ENCODE data around the gene RCBTB2.

RCBTB2 gene

DNA sequence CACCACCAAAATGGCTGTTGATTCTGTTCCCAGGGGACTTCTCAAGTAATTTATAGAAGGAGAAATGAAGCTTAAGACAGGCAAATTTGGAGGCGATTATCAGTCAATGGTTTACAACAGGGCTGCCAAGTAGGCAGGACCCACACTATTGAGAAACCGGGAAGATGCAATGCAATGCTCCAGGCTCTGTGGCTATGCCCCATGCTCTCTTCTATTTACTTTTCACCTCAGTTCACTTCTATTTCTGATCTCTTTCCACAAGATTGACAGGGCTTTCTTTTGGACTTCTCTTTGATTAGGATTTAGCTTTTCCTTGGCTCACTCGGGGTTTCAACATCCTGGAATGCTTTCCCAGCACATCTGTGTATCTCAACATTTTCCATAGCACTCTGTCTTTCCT is 12.7 kb upstream of the RCBTB2 start (continued):
- TF ChIP-seq, protein P1, sequence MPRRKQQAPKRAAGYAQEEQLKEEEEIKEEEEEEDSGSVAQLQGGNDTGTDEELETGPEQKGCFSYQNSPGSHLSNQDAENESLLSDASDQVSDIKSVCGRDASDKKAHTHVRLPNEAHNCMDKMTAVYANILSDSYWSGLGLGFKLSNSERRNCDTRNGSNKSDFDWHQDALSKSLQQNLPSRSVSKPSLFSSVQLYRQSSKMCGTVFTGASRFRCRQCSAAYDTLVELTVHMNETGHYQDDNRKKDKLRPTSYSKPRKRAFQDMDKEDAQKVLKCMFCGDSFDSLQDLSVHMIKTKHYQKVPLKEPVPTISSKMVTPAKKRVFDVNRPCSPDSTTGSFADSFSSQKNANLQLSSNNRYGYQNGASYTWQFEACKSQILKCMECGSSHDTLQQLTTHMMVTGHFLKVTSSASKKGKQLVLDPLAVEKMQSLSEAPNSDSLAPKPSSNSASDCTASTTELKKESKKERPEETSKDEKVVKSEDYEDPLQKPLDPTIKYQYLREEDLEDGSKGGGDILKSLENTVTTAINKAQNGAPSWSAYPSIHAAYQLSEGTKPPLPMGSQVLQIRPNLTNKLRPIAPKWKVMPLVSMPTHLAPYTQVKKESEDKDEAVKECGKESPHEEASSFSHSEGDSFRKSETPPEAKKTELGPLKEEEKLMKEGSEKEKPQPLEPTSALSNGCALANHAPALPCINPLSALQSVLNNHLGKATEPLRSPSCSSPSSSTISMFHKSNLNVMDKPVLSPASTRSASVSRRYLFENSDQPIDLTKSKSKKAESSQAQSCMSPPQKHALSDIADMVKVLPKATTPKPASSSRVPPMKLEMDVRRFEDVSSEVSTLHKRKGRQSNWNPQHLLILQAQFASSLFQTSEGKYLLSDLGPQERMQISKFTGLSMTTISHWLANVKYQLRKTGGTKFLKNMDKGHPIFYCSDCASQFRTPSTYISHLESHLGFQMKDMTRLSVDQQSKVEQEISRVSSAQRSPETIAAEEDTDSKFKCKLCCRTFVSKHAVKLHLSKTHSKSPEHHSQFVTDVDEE (CRISPR knock-in tag; IDR thresholded peaks at IDR 0.05) = no peak
- no peak for TF ChIP-seq ARNTL (CRISPR knock-in tag; IDR thresholded peaks at IDR 0.05; ENCODE audit: borderline replicate concordance, low read depth)

DNA sequence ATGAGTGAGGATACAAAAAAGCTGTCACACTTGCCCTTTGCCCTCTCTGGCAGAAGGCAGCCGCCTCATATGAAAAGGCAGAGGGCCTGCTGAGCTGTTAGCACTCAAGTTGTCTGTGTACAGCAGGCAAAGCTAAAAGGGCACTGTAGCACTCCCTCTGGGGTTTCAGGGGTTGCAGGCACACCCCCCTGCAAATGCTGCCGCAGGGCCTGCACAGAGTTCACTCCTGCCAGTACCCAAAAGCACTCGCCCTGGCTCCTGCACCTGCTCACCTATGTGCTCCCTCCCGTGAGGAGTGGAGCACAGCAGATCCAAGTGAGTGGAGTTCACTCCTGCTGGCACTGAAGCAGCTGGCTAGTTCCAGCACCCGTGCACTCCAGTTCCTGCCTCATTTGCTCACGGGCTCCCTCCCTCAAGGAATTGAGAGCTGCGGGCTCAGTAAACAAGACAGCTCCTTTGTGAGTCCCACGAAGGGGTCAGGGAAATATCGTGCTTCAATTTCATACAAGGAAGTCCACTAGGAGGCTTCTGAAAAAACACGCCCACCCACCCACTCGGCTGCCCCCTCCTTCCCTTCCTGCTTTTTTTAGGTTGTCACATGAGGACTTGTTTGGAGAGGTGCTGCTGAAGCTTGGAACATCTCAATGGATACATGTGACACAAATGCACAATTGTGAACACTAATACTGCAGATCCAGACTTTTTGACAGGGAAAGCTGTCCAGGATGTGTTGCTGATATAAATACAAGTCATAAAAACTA is 9.9 kb upstream of the RCBTB2 start:
- no peak for ATAC-seq
- TF ChIP-seq CSDC2 (CRISPR knock-in tag; IDR thresholded peaks at IDR 0.05) (no peak), RARB (CRISPR knock-in tag; IDR thresholded peaks at IDR 0.05) (no peak), TOX (CRISPR knock-in tag; IDR thresholded peaks at IDR 0.05; ENCODE audit: borderline replicate concordance) (no peak), ZNF8 (CRISPR knock-in tag; IDR thresholded peaks at IDR 0.05) (no peak), ARNTL (CRISPR knock-in tag; IDR thresholded peaks at IDR 0.05; ENCODE audit: borderline replicate concordance, low read depth) (no peak), ESRRG (CRISPR knock-in tag; IDR thresholded peaks at IDR 0.05) (no peak), TCF4 (CRISPR knock-in tag; IDR thresholded peaks at IDR 0.05; ENCODE audit: borderline replicate concordance) (no peak), GLIS3 (CRISPR knock-in tag; IDR thresholded peaks at IDR 0.05) (no peak), OSR1 (CRISPR knock-in tag; IDR thresholded peaks at IDR 0.05) (no peak)
- TF ChIP-seq, protein P2, sequence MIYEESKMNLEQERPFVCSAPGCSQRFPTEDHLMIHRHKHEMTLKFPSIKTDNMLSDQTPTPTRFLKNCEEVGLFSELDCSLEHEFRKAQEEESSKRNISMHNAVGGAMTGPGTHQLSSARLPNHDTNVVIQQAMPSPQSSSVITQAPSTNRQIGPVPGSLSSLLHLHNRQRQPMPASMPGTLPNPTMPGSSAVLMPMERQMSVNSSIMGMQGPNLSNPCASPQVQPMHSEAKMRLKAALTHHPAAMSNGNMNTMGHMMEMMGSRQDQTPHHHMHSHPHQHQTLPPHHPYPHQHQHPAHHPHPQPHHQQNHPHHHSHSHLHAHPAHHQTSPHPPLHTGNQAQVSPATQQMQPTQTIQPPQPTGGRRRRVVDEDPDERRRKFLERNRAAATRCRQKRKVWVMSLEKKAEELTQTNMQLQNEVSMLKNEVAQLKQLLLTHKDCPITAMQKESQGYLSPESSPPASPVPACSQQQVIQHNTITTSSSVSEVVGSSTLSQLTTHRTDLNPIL (CRISPR knock-in tag; IDR thresholded peaks at IDR 0.05; ENCODE audit: low read depth) = no peak
- TF ChIP-seq, protein P3, sequence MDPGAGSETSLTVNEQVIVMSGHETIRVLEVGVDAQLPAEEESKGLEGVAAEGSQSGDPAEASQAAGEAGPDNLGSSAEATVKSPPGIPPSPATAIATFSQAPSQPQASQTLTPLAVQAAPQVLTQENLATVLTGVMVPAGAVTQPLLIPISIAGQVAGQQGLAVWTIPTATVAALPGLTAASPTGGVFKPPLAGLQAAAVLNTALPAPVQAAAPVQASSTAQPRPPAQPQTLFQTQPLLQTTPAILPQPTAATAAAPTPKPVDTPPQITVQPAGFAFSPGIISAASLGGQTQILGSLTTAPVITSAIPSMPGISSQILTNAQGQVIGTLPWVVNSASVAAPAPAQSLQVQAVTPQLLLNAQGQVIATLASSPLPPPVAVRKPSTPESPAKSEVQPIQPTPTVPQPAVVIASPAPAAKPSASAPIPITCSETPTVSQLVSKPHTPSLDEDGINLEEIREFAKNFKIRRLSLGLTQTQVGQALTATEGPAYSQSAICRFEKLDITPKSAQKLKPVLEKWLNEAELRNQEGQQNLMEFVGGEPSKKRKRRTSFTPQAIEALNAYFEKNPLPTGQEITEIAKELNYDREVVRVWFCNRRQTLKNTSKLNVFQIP (CRISPR knock-in tag; IDR thresholded peaks at IDR 0.05; ENCODE audit: borderline replicate concordance, low read depth) = no peak

DNA sequence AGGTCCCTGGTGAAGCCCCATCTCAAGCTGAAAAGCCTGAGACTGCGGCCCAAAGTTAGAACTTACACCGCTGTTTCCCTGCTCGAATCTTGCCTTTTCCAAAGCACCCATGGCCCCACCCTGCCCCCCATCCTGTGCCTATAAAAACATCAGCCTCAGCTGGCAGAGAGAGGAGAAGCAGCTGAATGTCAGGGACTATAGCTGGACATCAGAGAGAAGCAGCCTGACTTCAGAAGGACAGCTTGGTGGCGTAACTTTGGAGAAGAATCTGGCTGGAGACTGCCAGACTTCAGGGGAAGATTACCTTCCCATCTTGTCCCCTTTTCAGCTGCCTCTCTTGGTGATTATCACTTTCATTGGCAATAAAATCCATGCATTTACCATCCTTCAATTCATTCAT is 9.3 kb upstream of the RCBTB2 start:
- ATAC-seq = no peak
- TF ChIP-seq ARNTL (CRISPR knock-in tag; IDR thresholded peaks at IDR 0.05; ENCODE audit: borderline replicate concordance, low read depth) (no peak), GLIS3 (CRISPR knock-in tag; IDR thresholded peaks at IDR 0.05) (no peak), RARB (CRISPR knock-in tag; IDR thresholded peaks at IDR 0.05) (no peak), ZNF565 (CRISPR knock-in tag; conservative IDR thresholded peaks at IDR 0.05; ENCODE audit: low read depth) (no peak), PPARA (CRISPR knock-in tag; IDR thresholded peaks at IDR 0.05; ENCODE audit: borderline replicate concordance) (no peak), SNAI2 (CRISPR knock-in tag; IDR thresholded peaks at IDR 0.05) (no peak), TCF4 (CRISPR knock-in tag; IDR thresholded peaks at IDR 0.05; ENCODE audit: borderline replicate concordance) (no peak)
- TF ChIP-seq, protein P1 (CRISPR knock-in tag; IDR thresholded peaks at IDR 0.05) = no peak
- TF ChIP-seq, protein P4, sequence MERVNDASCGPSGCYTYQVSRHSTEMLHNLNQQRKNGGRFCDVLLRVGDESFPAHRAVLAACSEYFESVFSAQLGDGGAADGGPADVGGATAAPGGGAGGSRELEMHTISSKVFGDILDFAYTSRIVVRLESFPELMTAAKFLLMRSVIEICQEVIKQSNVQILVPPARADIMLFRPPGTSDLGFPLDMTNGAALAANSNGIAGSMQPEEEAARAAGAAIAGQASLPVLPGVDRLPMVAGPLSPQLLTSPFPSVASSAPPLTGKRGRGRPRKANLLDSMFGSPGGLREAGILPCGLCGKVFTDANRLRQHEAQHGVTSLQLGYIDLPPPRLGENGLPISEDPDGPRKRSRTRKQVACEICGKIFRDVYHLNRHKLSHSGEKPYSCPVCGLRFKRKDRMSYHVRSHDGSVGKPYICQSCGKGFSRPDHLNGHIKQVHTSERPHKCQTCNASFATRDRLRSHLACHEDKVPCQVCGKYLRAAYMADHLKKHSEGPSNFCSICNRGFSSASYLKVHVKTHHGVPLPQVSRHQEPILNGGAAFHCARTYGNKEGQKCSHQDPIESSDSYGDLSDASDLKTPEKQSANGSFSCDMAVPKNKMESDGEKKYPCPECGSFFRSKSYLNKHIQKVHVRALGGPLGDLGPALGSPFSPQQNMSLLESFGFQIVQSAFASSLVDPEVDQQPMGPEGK (CRISPR knock-in tag; IDR thresholded peaks at IDR 0.05; ENCODE audit: borderline replicate concordance) = no peak

Data from SK-N-SH treated with all-trans-retinoic acid at 6 μM for 48 hours (cell line).